ENCODE measurements around the gene ACTG1. TPM values are rescaled to one million over a fixed set of nuclear protein-coding genes. Genes with fewer than 3 reads are reported as not detected.

ACTG1 gene
- total and polyA plus RNA-seq, 9 of the 15 experiments (the other 6 are each of a cell fraction or from before 2014, with no cell fraction given): 224 to 1,775 (median 568) TPM

GRCh38 chr17:81476635-81477034, 36.0 kb downstream of the ACTG1 start (continued):
- TF ChIP-seq PHF21A (IDR thresholded peaks at IDR 0.05; ENCODE audit: borderline replicate concordance, low read depth): no peak
- TF ChIP-seq BRF1 (IDR thresholded peaks at IDR 0.05; ENCODE audit: borderline replicate concordance, extremely low read depth, insufficient read length): no peak
- no peak for TF ChIP-seq NFYB (IDR thresholded peaks at IDR 0.05; ENCODE audit: extremely low read depth, insufficient read length)
- no peak for TF ChIP-seq CLOCK (CRISPR knock-in tag; IDR thresholded peaks at IDR 0.05; ENCODE audit: borderline replicate concordance)
- no peak for TF ChIP-seq HOXB6 (CRISPR knock-in tag; IDR thresholded peaks at IDR 0.05; ENCODE audit: borderline replicate concordance)
- TF ChIP-seq ZNF695 (CRISPR knock-in tag; IDR thresholded peaks at IDR 0.05): no peak
- TF ChIP-seq, protein P1, sequence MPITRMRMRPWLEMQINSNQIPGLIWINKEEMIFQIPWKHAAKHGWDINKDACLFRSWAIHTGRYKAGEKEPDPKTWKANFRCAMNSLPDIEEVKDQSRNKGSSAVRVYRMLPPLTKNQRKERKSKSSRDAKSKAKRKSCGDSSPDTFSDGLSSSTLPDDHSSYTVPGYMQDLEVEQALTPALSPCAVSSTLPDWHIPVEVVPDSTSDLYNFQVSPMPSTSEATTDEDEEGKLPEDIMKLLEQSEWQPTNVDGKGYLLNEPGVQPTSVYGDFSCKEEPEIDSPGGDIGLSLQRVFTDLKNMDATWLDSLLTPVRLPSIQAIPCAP (CRISPR knock-in tag; IDR thresholded peaks at IDR 0.05; ENCODE audit: borderline replicate concordance): no peak
- TF ChIP-seq TEAD1 (CRISPR knock-in tag; IDR thresholded peaks at IDR 0.05): no peak
- no peak for TF ChIP-seq HBP1 (CRISPR knock-in tag; IDR thresholded peaks at IDR 0.05)
- TF ChIP-seq, protein P2, sequence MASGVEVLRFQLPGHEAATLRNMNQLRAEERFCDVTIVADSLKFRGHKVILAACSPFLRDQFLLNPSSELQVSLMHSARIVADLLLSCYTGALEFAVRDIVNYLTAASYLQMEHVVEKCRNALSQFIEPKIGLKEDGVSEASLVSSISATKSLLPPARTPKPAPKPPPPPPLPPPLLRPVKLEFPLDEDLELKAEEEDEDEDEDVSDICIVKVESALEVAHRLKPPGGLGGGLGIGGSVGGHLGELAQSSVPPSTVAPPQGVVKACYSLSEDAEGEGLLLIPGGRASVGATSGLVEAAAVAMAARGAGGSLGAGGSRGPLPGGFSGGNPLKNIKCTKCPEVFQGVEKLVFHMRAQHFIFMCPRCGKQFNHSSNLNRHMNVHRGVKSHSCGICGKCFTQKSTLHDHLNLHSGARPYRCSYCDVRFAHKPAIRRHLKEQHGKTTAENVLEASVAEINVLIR (CRISPR knock-in tag; IDR thresholded peaks at IDR 0.05): no peak
- no peak for TF ChIP-seq SMARCC2 (IDR thresholded peaks at IDR 0.05; ENCODE audit: low read depth)
- peak; percentile 86 for TF ChIP-seq HLTF (IDR thresholded peaks at IDR 0.05)
- TF ChIP-seq, protein P3, sequence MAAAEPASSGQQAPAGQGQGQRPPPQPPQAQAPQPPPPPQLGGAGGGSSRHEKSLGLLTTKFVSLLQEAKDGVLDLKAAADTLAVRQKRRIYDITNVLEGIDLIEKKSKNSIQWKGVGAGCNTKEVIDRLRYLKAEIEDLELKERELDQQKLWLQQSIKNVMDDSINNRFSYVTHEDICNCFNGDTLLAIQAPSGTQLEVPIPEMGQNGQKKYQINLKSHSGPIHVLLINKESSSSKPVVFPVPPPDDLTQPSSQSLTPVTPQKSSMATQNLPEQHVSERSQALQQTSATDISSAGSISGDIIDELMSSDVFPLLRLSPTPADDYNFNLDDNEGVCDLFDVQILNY (CRISPR knock-in tag; IDR thresholded peaks at IDR 0.05): no peak
- TF ChIP-seq HMGN3 (IDR thresholded peaks at IDR 0.05; ENCODE audit: borderline replicate concordance, extremely low read depth, insufficient read length, low read depth, low read length): no peak
- TF ChIP-seq PTRF (tag; IDR thresholded peaks at IDR 0.05): no peak
- no peak for TF ChIP-seq ZNF12 (CRISPR knock-in tag; IDR thresholded peaks at IDR 0.05)
- TF ChIP-seq RBM25 (IDR thresholded peaks at IDR 0.05; ENCODE audit: low read depth, low read length, severe bottlenecking): peak; percentile 76
- no peak for TF ChIP-seq CCNT2 (IDR thresholded peaks at IDR 0.05; ENCODE audit: borderline replicate concordance, extremely low read depth, insufficient read length, low read depth, low read length)
- no peak for TF ChIP-seq ILF3 (IDR thresholded peaks at IDR 0.05; ENCODE audit: borderline replicate concordance)
- TF ChIP-seq SMARCE1 (IDR thresholded peaks at IDR 0.05): no peak
- TF ChIP-seq ZNF232 (CRISPR knock-in tag; IDR thresholded peaks at IDR 0.05): no peak
- no peak for TF ChIP-seq ZBTB17 (CRISPR knock-in tag; IDR thresholded peaks at IDR 0.05)
- TF ChIP-seq TRIM28 (IDR thresholded peaks at IDR 0.05): no peak

All from K562 (cell line).